Inferior parietal cortex (tissue), 1 donor: ENCODE data around the gene KIFC1.

Source experiments
- DNase-seq: peaks from one replicate; pipeline ENCODE4 v3.0.0-alpha.2; 2016; ENCODE audit errors: extremely low spot score

The KIFC1 gene

DNA sequence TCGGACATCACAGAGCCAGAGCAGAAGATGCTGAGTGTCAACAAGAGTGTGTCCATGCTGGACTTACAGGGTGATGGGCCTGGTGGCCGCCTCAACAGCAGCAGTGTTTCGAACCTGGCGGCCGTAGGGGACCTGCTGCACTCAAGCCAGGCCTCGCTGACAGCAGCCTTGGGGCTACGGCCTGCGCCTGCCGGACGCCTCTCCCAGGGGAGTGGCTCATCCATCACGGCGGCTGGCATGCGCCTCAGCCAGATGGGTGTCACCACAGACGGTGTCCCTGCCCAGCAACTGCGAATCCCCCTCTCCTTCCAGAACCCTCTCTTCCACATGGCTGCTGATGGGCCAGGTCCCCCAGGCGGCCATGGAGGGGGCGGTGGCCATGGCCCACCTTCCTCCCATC, 51.4 kb downstream of the KIFC1 start:
- DNase-seq, result no peak

DNA sequence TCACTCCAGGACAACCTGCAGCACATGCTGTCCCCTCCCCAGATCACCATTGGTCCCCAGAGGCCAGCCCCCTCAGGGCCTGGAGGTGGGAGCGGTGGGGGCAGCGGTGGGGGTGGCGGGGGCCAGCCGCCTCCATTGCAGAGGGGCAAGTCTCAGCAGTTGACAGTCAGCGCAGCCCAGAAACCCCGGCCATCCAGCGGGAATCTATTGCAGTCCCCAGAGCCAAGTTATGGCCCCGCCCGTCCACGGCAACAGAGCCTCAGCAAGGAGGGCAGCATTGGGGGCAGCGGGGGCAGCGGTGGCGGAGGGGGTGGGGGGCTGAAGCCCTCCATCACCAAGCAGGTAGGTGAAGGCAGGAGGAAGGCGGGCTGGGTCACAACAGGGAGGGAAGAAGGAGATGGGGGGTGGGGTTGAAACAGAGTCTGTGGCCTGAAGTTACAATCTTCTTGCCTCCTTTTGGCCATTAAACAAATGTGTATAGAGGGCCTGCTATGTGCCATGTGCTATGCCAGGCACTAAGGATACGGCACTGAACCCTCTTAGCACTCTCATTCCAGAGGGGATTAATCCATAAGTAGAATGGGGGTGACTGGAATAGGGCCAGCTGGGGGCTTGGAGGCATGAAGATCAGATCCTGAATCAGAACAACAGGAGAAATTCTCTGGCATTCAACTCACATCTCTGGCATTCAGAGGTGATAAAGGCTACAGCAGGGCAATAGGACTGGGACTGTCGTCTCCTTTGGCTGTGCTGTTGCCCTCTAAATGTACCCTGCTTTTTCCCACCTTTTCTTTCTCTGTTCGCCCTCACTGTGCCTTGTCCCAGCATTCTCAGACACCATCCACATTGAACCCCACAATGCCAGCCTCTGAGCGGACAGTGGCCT, 52.2 kb downstream of the KIFC1 start:
- no peak for DNase-seq

- DNase-seq, result no peak
These were observed 53.5 kb downstream of the KIFC1 start for GRCh38 chr6:33445119-33445603.

GRCh38 chr6:33446356-33446755, 54.7 kb downstream of the KIFC1 start:
- DNase-seq, result no peak

- DNase-seq, result no peak
These were observed 58.8 kb downstream of the KIFC1 start for GRCh38 chr6:33450434-33450833.

DNA sequence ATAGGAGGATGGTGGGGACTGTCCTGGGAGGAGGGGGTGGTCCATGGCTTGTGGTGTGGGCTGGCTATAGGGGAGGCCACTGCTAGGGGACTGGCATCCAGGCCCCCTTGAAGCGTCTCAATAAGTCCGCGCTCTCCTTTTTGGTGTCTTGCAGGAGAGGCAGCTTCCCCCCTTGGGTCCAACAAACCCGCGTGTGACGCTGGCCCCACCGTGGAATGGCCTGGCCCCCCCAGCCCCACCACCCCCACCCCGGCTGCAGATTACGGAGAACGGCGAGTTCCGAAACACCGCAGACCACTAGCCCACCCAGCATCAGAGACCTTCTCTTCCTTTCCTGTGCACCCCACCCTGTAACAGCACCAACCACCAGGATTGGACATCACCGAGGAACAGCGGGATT, 60.0 kb downstream of the KIFC1 start:
- no peak for DNase-seq

GRCh38 chr6:33452496-33452895, 60.9 kb downstream of the KIFC1 start:
- no peak for DNase-seq

GRCh38 chr6:33453393-33454008, 61.9 kb downstream of the KIFC1 start:
- no peak for DNase-seq

DNA sequence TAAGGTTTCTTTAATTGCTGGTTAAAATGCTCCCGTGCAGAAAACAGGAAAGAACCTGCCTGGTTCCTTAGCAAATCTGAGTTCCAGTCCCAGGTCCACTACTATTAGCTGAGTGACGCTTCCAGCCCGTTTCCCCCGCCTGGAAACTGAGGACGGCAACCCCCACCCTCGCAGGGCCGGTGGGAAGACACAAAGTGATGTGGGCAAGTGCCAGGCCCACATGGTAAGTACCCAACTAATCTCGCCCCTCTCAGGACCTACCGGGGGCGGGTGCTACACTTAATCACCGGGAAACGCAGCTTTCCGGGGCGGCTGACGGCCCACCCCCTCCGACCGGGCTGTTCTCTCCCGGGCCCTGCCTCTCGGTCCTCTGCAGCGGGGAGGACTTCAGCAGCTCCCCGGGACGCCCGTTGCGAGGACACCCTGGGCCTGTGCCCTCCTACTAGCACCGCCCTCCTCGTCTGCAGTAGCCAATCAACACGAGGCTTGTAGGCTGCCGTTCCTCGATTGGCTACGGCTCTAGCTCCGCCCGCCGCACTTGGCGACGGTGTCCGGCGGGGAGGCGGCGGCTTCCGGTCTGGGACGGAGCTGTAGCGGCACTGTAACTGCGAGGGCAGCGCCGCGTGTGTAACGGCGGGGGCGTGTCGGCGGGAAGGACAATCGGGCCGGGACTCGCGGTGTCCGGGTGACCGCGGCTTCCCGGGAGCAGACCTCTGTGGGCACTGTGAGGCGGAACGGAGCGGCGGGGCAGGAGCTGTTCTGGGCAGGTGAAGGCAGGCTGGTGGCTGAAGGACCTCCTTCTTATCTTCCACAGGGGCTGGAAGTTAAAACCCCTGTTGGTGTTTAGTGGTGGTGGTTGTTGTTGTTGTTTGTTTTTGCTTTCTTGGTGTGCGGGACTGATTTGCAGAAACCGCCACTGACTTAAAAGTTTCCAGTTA, 62.7 kb downstream of the KIFC1 start, which contains the start of gene ZBTB9:
Gene ZBTB9 (plus strand): TSS at position 568 of the 938 bp plus-strand sequence. CDS start 525 bp downstream, outside the sequence.
- peak; percentile 98 for DNase-seq

GRCh38 chr6:33455051-33455450, 63.4 kb downstream of the KIFC1 start:
- DNase-seq, result no peak

DNA sequence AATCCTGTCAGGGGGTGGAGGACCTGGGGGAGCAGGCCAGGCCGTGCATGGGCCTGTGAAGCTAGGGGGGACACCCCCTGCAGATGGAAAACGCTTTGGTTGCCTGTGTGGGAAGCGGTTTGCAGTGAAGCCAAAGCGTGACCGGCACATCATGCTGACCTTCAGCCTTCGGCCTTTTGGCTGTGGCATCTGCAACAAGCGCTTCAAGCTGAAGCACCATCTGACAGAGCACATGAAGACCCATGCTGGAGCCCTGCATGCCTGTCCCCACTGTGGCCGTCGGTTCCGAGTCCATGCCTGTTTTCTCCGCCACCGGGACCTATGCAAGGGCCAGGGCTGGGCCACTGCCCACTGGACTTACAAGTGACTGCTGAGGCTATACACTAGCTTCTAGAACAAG, 64.5 kb downstream of the KIFC1 start:
- no peak for DNase-seq

DNA sequence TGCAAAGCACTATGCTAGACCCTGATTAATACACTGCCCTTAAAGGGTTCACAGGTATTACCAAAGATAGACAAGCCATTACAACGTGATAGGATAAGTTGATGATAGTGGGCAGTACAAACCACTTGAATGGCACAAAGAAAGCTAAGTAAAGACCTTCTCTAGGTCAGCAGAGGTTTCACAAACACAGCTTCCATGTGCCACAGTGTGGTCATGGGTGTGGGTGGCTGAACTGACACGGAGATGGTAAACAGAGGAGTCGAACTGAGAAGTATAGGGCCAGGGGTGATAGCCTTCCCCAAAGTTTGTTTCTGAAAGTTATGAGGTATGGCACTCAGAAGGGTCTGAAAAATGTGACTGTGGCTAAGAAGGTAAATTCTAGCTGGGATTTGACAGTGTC, 67.1 kb downstream of the KIFC1 start:
- no peak for DNase-seq

- DNase-seq, result no peak
These were observed 67.6 kb downstream of the KIFC1 start for GRCh38 chr6:33459226-33459625.
